Hindlimb muscle (tissue), 1 donor: Measurements from ENCODE around the gene FGD5. TPM values are rescaled to one million over a fixed set of nuclear protein-coding genes. Genes with fewer than 3 reads are reported as not detected.

Experiments
- DNase-seq: peaks from one replicate; pipeline ENCODE4 v3.0.0-alpha.2; 2013
- polyA plus RNA-seq: library from polyadenylated mRNA; unstranded; fragments of 120-200 nt; gene quantifications from one replicate; pipeline ENCODE4 v1.2.1, GENCODE V29; 2013; ENCODE audit not compliant: insufficient read length

Gene FGD5
- polyA plus RNA-seq, 1 donor = 20.1 TPM

DNA sequence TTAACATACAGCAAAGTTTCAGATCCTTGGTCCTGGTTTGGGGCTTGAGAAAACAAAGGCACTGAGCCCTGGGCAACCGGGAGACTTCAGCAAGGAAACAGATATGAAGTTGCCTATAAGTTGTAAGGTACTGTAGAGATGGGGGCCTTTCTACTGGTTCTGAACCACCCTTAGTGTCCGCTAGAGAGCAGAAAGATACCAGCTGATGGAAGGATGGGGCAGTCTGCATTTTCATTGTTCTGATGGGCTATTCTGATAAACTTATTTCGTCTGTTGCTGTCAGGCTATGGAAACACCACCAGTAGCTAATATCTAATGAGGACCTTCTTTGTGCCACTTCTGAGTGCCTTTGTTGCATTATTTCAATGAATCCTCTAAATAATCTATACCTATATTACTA, 38.7 kb downstream of the FGD5 start:
- no peak for DNase-seq

DNA sequence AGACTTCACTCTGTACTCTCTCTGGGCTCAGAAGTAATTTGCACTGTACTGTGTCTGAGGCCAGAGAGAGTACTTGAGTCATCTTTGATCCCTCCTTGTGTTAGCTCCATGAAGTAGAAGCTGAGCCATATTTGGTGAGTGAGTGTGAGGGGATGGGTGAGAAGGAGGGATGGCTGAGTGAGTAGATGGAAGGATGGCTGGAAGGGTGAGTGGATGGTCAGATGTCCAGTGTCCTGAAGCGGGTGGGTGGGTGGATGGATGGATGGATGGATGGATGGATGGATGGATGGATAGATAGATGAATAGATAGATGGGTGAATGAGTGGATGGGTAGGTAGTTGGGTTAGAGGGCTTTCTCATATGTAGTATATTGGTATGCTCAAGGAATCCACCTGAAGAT, 39.3 kb downstream of the FGD5 start:
- DNase-seq = no peak

DNA sequence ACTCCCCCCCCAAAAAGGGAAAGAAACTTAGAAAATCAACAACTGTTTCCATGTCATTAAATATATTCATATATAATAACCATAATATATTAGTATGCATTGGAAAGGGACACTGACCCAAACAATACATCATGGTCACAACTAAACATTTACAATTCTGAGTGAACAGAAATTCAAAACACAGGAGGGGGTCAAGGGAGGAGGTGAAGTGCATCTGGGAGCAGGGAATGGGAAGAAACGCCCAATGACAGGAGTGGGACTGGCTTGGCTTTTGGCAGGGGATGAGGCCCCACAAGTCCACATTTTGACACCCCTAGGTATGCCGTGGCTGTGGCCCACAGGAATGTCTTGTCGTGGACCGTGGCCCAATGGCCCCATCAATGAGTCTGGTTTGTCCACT, 41.1 kb downstream of the FGD5 start:
- no peak for DNase-seq

DNA sequence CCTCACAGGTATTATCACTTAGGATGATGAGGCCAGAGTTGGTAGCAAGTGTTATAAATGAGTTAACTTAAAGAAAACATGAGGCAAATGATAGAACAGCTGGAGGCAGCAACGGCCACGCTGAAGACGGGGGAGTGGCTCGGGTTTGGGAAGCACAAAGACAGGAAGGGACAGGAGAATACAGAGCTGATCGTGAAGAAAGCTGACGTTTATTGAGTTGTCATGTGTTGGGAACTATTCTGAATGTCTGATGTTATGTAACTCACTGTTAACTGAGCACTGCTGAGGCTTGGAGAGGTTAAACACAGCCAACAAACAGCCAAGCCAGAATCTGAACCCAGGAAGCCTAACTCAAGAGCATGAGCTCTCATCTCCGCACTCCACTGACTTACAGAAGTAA, 42.3 kb downstream of the FGD5 start:
- DNase-seq = no peak

DNA sequence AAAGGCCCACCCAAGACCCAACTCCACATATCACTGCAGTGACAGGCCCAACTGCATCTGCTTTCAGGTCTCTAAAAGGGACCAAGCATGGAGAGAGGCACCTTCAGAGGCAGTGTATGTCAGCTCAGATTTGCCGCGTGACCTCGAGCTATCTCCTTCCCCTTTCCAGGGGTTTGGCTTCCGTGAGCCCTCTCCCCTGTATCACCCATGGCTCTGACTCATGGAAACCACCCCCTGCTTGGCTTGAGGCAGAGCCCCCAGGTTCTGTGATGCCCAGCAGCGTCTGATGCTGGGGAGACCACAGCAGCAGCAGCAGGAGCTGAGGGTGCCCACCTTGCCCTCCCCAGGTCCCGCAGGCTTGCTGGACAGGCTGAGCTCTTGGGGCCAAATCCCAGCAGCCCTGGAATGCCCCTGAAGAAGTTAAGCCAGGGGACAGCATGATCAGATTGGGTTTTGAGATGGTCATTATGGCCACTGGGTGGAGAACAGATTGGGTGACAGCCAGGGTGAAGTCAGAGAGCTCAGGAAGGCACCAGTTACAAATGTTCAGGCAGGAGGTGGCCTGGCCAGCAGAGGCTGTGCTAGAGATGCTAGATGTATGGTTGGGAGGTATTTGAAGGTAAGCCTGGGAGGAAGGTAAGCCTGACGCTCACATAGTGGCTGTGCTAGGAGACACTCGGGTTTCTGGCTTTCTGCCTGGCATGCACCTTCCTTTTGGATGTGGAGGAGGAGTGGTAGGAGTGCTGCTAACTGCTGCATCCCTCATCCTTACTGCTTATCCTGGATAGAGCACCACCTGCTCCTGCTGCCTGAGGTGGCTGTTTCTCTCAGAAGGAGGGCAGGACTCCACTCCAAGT, 42.9 kb downstream of the FGD5 start:
- no peak for DNase-seq

DNA sequence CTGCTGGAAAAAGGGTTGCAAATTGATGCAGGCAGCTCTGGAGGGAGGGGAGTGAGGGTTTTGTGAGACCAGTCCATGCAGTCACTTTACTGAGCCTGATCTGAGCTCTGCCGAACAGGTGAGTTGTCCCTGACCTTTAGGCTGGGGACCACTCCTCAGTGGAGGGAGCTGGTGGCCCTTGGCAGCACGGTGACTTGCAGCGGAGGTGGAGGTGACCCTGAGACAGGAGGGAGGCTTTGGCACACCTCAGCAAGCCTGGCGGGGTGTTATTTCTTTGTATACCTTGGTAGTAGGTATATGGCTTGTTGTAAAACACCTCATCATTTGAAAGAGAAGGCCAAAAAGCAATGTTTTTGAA, 43.5 kb downstream of the FGD5 start:
- DNase-seq = no peak

DNA sequence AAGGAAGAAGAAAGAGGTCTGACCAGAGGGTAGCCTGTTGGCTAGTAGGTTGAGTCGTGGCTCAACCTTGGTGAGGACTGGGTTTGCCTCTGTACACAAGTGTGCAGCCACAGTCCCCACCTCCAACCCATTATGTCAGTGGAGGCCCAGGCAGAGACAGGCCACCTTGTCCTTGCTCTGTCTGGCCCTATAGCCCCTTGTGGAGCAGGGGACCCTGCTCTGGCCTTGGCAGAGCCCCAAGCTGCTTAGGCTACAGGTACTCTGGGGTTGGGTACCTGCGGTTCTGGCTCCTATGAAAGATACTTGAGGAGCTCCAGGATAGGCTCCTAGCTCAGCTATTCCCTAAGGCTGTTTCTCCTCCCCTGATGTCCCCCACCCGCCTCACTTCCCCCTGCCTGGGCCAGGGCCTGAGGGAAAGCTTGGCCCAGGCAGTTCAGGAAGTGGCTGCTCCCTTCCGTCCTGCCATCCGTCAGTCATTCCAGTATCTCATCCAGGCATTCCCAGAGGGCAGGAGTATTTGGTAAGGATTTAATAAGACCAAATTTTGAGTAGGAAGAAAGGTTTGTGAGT, 44.0 kb downstream of the FGD5 start:
- DNase-seq = no peak

DNA sequence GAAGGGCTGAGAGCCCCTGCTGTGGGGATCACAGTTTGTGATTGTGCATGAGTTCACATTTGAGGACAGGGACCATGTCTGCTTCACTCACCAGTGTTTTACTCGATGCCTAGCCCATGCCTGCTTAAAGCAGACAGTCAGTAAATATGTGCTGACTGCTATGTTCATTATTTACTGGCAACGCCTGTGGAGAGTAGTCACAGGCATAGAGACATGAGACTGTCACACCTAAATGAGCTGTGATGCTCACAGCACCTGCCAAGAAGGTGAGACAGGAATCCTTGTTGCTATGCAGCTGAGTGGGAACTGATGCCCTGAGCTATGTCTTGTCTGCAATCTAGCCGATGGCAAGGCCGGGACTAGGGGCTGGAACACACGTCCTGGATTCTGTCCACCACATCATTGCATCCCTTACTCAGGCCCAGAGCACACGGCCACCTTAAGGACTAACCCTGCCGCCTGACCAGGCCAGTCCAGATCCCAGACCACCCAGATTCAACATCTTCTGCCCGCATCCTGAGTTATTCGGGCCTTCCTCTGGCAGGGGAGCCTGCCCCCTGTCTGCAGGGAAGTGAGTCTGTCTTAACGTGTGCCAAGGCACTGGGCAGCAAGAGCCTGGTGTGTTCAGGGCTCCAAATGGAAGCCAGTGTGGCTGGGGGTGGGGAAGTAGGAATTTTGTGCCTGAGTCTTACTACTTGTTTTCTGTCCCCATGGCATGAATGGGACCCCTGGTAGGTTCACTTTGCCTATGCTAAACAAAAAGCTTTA, 44.8 kb downstream of the FGD5 start:
- no peak for DNase-seq

DNA sequence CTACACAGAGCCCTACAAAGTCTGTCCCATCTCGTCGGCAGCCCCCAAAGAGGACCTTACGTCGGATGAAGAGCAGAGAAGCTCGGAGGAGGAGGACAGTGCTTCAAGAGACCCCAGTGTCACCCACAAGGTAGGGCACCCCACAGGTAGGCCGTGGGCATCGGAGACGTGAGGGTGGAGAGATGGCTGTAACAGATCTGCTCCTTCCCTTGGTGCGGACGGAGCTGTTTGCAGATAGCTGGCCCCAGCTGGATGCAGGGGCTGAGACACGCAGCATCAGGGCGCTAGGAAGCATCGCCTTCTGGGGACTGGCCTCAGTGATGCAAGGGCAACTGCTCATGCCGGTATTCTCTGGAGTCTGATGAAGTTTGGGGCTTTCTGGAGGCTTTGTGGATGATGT, 45.4 kb downstream of the FGD5 start:
- no peak for DNase-seq

DNA sequence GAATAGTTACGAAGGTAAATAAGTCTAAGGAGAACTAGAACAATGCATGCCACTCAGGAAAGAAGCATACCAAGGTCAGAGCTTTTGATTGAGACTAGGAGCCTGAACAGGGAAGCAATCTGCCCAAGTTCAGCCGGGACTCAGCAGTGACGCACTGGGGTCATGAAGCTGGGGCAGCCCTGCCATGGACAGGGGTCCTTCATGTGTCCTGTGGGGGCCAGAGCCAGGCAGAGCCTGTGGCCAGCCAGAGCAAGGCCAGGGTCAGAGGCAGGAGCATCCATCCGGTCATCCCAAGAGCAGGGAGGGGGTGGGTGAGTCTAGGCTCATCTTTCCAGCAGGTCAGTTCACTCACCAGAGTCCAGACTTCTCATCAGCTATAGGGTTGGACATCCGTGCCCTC, 47.9 kb downstream of the FGD5 start:
- no peak for DNase-seq

DNA sequence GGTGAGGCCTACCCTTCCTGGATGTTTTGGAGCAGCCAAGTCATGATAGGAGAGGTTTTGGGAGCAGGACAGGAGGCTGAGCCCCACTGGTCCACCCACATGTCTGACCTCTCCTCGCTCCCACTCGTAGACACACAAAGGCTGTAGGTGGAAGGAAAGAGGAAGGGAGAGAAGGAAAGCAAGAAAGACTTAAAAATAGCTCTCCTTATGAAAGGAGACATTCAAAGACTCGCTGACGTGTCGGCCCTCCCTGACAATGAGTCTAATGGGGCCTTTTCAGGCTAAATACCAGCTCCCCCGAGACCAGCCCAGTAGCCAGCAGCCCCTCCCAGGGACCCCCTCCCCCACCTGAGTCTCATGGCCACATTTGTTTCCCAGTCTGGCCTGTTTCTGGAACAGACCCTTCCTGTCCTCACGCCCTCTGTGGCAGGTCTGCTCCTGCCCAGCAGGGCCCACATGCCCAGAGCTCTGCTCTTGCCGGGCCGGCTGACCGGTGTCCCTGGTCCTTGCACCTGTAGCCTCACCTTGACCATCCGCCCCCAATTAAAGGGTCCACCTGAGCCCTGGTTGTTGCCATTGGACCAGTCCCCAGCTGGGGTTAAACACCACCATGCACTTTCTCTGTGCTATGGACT, 49.3 kb downstream of the FGD5 start:
- no peak for DNase-seq

DNA sequence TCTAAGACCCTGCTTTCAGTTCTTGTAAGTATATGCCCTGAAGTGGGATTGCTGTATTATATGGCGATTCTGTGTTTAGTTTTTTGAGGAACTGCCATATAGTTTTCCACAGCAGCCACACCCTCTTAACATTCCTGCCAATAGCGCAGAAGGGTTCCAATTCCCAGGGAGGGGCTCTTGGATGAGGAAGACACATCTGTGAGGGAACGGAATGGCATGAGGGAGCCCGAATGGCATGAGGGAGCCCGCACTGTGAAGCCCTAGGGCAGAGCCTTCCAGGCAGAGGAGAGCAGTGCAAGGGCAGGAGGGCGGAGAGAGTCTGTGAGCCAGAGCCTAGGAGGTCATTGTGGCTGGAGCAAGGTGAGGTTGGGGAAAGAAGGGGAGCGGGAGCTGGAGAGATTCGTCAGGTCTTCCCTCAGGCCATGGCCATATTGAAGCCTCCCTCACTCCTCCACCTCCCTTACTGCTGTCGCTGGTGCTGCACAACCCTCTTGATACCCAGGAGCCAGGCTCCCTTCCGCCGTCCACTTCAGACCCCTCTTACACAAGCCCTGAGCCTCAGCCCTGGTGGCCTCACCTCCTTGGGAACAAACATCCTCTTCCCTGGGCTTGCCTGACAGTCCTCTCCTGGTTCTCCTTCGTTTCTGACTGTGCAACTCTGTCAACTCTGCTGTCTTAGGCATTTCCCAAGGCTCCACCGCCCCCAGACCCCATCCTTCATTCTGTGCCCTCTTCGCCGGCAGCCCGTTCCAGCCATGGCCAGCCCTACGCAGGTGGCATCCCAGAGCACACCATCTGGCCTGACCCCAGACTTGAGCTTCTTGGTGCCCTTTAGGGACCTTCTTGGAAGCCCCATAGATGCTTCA, 51.4 kb downstream of the FGD5 start:
- DNase-seq = no peak

DNA sequence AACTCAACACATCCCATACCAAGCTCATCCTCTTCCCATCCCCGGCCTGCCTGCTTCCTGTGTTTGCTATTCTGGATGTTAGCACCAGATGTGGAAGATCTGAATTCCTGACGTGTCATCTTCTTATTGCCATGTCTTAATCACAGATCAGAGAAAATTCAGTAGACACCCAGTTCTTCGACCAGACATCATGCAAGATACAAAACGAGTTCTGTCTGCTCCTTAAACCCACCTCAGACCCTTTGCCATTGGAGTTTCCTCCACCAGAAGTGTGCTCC, 52.0 kb downstream of the FGD5 start:
- DNase-seq = no peak

DNA sequence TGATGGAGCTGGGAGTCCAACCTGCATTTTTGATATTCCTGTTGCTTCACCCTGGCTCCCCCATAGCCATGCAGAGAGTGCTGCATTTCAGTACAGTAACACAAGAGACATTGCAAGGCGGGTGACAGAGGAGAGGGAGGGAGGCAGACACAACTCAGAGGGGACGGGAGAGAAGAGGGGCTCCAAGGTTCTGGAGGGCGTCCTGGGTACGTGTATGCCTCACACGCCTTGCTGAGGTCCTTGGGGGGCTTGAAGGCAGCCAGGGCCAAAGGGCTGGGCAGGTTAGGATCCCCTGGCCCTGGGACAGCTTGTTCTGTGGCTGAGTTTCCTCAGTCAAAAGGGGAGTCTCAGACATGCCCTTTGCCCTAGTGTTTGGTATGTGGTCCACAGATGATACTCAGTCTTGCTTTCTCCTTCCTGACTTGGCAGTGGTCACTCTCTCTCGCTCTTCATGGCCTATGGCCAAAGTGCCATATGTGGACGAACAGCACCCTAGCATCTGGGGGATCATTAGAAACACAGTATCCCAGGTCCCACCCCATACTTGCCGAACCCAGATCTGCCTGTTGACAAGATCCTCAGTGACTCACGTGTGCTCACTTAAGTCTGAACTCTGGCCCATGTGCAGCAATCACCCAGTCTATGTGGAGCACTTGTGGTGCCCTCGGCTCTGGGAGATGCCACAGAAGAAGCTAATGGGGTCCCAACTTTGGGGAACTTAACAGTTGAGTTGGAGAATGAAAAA, 52.9 kb downstream of the FGD5 start:
- no peak for DNase-seq

DNA sequence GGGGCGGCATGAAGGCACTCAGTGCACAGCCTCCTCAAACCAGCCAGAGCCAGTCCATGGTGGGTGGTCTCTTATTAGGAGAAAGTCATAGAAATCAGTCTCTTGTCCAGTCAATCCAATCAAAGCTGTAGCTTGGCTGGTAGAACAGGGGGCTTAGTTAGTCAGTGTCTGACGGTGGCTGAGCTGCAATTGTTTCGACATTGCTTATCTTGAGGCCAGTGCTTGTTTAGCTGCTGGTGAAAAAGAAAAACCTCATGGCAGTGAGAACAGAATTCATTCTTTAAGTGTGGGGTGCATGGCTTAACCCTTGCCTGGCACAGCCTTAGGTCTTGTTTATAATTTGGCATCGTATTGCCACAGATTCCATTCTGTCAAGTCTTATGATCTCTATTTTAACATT, 53.9 kb downstream of the FGD5 start:
- DNase-seq = no peak

DNA sequence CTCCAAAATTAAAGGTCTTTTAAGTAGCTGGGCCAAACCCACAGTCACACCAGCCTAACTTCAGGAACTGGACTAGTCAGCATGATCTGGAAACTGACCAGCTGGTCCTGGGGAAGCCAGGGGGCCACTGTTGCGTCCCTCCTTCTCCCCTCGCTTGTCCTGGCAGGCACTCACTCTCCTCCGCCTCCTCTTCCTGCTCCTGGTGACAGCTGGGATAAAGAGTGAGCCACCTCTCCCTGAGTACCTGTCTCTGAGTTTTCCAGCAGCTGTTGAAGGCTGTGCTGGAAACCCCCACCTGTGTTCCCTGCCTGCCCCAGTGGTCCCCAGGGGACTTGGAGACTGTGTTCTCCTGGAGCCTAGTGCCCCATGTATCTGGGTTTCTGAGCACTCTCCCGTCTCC, 56.0 kb downstream of the FGD5 start:
- DNase-seq = no peak

DNA sequence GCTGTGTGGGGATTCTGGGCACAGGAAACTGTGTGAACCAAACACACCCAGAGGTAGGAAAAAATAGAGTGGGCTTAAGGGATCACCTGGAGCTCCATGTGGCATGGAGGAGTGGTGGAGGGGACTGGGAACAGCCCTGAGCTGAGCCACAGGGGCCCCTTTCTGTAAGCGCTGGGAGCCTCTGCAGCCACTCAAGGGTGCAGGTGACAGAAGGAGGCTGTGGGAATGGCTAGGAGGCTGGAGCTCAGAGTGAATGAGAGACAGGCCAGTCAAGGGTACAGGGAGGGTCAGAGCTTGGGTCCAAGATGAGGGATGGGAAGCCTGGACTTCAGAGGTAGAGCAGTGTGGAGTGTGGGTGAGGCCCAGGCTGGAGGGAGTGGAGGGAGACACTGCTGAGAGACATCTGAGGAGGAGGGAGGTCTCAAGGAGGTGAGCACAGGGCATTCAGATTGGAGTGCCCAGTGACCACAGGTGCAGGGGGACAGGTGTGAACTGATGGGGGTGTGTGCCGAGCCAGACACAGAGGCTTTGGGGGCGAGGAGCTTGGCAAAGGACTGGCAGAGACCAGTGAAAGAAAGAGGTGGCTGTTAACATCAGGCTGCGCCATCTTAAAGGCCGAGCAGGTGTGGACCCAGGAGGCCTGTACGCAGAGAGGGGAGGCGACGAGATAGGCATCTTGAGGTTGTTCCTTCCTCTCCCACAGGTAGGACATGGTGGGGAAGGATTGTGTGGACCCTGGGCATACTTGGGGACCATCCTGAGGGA, 56.8 kb downstream of the FGD5 start:
- DNase-seq = no peak

DNA sequence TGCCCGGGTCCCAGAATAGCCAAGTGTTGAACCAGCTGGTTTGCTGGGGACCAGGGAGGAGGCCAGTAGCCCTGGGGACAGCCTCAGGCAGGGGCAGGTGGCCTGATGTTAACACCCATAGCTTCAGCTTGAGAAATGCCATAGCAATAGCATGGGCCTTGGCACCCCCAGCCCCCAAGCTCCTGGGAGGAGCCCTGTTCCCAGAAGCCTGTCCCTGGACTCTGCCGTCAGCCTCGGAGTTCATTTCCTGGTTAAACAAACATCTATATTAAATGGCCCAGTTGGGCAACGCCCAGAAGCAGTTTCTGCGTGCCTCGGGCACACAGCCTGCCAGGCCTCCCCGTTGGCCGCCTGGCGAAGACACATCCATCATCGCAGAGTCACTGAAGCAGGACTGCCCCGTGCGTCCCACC, 58.2 kb downstream of the FGD5 start:
- no peak for DNase-seq

DNA sequence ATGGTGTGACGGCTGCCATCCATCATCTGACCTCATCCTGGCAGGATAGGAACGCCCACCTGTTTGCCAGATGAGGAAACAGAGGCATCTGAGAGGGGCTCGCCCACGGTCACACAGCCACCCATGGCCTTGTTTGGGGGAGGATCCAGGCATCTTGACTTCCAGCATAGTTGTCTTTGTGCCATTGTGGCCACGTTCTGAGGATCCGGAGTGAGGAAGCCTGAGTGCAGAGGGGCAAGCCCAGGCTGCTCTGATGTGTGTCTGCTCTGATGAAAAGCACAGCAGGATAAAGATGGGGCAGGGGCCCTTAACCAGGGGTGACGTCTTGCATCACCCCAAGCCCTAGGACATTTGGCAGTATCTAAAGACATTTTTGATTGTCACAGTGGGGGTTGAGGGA, 58.7 kb downstream of the FGD5 start:
- no peak for DNase-seq

DNA sequence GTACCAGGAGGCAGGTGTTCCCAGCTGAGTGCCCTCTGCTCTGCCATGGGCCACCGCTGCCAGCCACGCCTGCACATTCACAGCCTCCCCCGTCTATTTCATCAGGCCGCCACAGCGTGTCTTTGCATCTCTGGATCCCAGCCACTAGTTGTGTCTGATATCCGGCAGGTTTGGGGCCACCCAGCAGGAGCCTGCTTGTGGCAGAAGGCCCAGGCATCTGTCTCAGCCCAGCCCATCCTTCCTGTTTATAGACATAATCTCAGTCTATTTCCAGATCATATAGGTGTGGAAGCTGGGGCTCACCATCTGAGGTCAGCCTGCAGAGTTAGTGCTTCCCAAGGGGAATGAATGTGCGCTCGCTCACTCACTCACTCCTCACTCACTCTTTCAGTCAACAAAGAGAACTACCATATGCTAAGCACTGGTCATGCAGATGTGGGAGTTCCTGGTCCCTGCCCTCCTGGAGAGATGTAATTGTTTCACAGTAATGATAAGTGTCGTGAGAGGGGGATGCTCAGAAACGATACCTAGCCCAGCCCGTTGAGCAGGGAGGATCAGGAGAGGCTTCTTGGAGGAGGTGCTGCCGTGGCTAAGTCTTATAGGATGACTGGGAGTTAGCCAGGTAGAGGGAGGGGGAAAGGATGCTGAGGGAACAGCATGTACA, 60.6 kb downstream of the FGD5 start:
- no peak for DNase-seq
